Measurements from ENCODE around the gene SLC26A6.

GRCh38 chr3:48595526-48596121 is 39.6 kb downstream of the SLC26A6 start:
- TF ChIP-seq EZH2 (IDR thresholded peaks at IDR 0.05; ENCODE audit: borderline replicate concordance, insufficient read depth, low read depth, low read length, poor library complexity, severe bottlenecking) (no peak), CTCF (IDR thresholded peaks at IDR 0.05) (no peak)

Data from B cell (primary cell).